GM18519 (cell line): ENCODE data around the gene ACAN.

Experiments
- ATAC-seq: cut with Tn5 transposase; IDR thresholded peaks from one replicate; pipeline ENCODE4 v1.9.1; 2021; ENCODE audit warnings: mild to moderate bottlenecking, moderate library complexity; ENCODE audit not compliant: unreplicated experiment, low FRiP score

The ACAN gene

GRCh38 chr15:88899251-88899650, 96.0 kb downstream of the ACAN start:
- ATAC-seq = no peak

DNA sequence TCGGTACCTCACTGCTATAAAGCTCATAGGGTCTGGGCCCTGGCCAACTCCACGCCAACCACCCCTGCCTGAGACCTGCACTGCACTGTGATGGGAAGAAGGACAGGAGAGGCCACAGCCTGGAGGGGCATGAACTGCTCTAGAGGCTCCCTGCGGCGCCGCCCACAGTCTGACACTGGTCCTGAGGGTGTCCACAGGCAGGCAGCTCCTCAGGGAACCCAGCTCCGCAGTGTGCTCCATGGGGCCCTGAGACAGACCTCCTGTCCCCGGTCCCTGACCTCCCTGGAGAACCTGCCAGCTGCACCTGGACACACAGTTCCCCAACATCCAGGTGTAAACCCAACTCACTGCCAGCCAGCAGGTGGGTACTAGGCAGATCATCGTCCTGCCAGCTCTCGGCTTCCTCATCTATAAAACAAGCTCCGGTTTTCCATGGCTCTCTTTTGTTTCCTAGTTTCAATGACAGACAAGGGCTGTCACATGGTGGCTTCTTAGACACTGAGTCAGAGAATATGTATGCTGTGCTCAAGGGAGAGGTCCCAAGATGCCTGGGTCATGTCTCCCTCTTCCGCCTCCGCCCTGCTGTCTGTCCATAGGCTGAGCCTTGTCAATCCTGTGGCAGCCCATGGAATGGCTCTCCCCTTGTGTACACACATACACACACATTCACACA, 97.2 kb downstream of the ACAN start:
- no peak for ATAC-seq

- no peak for ATAC-seq
These were observed 97.8 kb downstream of the ACAN start for GRCh38 chr15:88900982-88901418.

DNA sequence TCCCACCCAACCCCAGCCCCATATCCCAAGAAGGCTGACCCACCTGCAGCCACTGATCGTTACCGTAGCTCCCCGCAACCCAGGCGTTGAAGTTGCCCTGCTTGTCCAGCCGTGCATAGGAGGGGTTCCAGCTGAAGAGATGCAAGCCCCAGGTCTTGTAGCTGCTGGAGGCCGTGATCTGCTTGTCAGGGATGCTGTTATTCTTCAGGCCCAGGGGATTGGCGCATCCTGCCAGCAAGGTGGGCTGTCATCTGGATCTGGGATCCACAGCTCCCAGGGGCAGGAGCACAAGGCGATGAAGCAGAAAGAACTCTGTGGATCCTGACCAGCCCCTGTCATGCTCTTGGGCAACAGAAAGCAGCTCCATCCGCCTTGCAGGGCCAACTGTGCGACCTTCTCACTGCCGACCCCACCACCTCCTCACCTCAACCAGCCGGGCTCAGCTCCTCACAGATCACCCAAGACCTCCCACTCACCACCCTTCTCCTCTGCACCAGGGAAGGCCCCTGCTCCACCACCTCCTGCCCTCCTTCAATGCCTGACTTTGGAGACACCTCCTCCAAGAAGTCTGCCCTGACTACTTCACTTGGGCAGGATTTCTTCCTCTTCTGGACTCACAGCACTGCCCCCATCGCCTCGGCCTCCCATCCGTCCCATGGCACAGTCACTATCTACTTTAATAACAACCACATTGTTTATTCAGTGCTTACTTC, 98.4 kb downstream of the ACAN start:
- ATAC-seq = no peak

DNA sequence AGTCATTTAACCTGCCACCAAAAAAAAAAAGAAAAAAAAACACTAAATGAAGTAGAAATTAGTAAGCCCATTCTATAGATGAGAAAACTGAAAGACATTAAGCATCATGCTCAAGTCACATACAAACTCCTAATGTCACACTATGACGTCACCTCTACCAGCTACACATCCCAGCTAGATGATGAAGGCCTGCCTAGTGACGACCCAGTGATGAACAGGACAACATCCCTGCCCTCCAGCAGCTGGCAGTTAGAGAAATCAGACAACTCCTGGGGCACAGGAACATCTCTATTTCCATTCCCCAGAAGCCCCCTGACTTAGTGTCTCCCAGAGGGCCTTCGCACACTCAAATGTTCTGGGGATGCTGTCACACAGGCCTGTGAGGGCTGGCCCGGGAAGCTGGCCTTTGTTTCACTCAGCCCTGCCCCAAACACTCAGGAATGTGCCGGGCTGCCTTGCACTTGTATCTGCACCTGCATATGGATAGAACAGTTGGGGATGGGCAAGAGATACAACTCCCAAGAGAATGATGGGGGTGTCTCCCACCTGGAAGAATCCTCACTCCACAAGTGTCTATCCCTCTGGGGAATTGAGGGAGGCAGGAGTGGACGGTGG, 99.1 kb downstream of the ACAN start:
- ATAC-seq = no peak

GRCh38 chr15:88902846-88903245, 99.6 kb downstream of the ACAN start:
- ATAC-seq = no peak

- ATAC-seq = no peak
These were observed 101.0 kb downstream of the ACAN start for GRCh38 chr15:88904257-88904623.

GRCh38 chr15:88904624-88905327, 101.5 kb downstream of the ACAN start:
- ATAC-seq = peak; percentile 72

DNA sequence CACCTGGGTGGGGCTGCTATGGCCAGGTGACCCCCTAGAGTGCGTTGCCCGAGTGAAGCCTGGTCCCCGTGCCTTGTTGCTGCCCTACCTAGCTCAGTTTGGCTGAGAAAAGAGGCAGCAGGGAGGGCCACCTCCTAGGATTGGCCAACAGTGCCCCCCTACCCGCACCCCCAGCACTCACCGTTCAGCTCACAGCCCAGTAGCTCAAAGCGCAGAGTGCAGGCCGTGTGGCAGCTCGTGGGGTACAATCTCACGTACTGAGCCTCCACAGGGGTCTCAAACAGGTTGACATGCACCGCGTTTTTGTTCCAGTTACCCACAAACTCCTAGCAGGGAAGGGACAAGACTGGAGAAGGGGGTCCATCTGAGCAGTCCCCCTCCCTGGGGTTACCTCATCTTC, 102.3 kb downstream of the ACAN start:
- ATAC-seq = no peak

DNA sequence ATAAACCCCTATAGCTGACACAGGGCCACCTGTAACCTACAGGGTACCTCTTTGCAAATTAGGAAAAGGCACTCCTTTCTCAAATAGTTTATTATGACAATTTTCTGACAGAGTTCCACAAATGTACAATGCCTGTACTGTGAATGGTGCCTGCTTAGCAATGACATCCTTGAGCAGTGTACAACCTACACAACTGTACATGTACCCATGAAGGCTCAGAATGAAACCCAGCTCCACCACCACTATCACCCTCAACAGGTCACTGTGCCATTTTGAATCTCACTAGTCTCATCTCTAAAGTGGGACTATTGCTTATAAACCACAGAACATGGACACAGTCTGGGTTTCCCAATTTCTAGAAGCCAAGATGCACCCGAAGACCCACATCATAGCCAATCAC, 102.9 kb downstream of the ACAN start:
- no peak for ATAC-seq

DNA sequence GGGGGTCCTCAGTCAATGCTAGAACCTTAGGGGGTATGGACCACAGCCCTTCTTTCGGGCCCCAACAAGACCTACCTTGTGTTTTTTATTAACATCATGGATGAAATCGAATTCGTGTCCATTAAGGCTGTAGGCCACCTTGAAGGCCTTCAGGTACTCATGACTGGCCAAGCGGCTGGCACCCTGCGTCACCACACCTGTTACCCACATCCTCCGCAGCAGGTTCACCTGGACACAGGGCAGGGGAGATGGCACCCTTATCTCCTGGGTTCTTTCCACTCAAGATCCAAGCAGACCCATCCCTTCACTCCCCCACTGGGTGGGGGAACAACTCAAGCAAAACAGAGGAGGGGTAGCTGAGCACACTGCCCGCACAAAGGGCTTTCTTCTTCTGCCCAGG, 103.3 kb downstream of the ACAN start:
- ATAC-seq = no peak

- ATAC-seq = no peak
These were observed 103.9 kb downstream of the ACAN start for GRCh38 chr15:88907111-88907510.

DNA sequence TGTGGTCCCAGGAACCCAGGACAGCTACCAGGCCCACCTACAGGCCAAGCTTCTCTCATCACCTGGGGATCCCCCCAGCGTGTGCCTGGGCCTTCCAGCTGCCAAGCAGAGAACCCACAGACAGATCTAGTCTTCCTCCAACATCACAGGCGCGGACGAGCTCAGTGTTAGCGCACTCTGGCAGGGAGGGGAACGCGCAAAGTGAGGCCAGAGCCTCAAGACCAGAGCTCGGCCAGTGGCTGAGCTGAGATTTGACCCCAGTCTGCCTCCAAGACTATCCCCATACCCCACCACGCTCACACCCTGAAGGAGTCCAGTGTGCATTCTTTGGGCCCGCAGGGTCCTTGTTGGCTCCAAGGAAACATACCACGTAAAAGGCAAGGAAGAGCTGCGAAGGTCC, 104.9 kb downstream of the ACAN start:
- no peak for ATAC-seq

DNA sequence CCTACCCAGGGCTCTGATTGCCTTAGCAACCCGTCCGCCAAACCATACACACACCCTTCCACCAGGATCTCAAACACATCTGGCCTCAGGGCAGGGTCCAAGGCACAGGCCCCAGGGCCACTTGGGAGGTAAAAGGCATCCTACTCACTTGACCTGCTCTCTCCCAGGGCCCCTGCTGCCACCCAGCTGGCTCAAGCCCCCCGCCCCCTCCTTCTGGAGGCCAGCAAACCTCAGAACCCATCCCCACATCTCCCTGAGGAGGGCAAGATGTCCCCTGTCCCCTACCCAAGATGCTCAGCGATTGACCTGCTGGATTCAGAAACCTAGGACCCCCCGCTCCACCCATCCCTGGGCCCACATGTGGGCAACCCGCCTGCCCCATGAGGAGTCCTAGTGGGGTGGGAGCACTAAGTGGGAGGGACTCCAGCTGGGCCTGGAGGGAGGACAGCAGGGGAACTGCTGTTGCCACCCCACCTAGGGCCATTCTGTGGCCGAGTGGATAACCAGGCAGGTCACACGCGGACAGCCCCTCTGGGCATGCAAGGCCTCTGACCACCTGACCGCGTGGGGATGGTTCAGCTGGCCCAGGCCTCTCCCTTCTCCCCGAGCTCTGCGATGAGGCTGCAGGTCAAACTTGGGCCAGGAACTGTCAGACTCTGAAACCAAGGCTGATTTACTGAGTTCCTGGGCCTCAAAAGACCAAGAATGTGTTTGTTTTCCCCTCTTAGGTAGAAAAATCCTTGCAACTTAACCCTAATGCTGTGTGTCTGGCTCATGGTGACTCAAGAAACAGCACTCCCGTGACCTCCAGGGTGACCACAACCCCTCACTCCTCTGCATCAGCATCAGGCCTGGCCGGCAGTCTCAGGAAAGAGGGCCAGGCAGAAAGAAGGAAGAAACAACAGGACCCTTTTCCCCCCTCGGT, 105.7 kb downstream of the ACAN start:
- ATAC-seq = no peak

DNA sequence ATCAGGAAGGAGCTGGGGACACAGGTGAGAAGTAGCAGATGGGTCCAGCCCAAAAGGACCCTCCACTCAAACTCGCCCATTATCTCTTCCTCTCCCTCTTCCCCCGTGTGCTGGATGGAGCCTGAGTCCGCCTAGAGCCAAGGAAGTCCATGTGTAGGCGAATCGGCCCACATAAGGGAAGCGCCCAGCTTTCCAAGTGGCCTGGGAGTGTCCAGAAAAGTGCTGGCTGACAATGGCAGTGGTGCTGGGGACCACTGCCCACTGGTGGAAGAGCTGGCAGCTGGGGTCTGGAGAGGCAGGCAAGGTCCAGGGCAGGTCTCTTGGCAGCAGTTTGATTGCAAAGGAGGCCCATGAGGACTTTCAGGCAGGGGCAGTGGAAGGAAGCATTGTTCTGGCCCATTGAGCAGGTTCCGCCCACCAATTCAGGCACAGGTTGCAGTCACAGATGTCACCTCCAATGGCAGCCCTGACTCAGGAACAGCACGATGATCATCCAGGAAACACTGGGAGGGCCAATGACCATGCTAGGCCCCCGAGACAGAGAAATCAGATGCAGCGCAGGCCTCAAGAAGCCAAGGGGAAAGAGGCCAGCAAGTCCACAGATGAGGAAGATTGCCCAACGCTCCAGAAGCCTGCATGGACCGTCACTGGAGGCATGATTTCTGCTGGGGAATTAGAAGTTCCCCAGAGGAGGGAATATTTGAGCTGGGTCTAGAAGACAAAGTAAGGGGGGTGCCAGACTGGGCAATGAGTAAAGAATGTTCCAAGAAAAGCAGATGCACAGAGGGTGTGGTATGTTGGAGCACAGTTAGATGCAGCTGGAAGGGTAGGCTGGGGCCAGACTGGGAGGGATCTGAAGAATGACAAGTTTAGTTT, 107.0 kb downstream of the ACAN start:
- ATAC-seq = no peak

- ATAC-seq = no peak
These were observed 108.5 kb downstream of the ACAN start for GRCh38 chr15:88911766-88912118.

DNA sequence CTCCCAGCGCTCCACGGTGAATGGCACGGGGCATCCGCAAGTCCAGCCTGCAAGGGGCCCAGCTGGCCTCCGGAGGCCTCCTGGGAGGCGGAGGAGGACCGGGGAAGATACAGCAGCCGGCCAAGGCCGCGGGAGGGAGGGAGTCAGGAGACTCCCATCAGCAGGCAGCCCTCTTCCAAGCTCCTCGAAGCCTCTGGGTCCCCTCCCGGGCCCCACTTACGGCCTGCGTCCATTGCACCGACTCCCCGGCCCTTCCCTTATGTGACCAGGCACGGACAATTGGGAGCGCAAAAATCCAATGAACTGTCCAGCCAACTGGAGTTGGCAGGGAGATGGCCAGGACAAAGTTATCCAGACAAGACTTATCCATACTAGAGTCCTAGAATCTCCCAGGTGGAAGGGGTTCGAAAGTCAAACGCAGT, 109.3 kb downstream of the ACAN start:
- ATAC-seq = no peak

DNA sequence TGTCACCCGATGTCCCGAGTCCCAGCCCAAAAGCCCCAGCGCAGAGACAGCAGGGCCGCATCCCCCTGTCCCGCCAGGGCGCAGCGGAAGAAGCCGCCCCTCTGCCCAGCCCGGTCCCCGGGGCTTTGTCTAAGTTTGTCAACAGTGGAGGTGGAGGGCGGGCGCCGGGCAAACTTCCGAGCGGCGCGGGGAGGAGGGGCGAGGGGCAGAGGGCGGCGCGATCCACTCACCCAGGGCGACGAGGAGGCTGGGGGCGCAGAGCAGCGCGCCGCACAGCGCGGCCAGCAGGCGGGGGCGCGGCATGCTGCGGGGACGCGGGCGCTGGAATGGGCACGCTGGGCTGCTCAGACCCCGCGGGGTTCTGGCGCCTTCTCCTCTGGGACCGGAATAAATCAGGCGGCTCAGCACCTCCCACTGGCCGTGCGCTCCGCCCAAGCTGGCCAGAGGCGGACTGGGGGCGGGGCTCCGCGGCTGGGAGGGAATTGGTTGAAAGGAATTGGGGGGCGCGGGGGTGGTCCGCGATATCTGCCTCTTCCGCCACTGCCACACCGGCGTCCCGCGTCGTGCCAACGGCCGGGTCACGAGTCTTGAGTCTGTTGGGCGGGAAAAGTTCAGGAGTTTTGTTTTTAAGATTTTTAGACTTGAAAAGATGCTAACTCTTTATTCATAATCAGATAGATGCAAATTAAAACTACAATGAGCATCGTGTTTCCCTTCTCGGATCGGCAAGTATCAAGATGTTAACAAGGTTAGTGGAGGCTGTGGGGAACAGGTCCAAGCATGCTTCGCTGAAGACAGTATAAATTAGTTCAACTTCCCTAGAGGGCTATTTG, 110.0 kb downstream of the ACAN start, which contains the start of gene MFGE8:
MFGE8 (minus strand) TSS at position 363 of the 833 bp plus-strand sequence; CDS start at position 303, 60 bp downstream.
- ATAC-seq = peak; percentile 60
